K562 (cell line): ENCODE results near the gene MVP. TPM values are rescaled to one million over a fixed set of nuclear protein-coding genes. Genes with fewer than 3 reads are reported as not detected.

Experiments
- CAMTA2 ChIP-seq: fragments of 250-450 bp; sonication (Bioruptor Pico); conservative IDR thresholded peaks from 2 replicates; pipeline ENCODE4 v1.5.1; 2022
- CBFA2T3 ChIP-seq: fragments of 450-650 bp; IDR thresholded peaks from 2 replicates; pipeline ENCODE4 v1.6.1; 2017
- CBX5 ChIP-seq: IDR thresholded peaks from 2 replicates; pipeline ENCODE4 v1.6.1; 2014; ENCODE audit warnings: low read depth, borderline replicate concordance
- CHD1 ChIP-seq: fragments of 200-600 bp; sonication (generic); IDR thresholded peaks from one replicate; pipeline ENCODE4 v1.6.1; 2012; ENCODE audit warnings: mild to moderate bottlenecking, moderate library complexity, low read length, inconsistent platforms
- HEY1 ChIP-seq: fragments of 250-450 bp; sonication (Bioruptor Pico); IDR thresholded peaks from 2 replicates; pipeline ENCODE4 v1.5.0; 2020; ENCODE audit warnings: mild to moderate bottlenecking, moderate library complexity, borderline replicate concordance
- HMG20A ChIP-seq: fragments of 450-650 bp; formaldehyde crosslinking; conservative IDR thresholded peaks from 2 replicates; pipeline ENCODE4 v1.4.0; 2020; ENCODE audit warnings: mild to moderate bottlenecking, mixed read lengths
- MTF1 ChIP-seq: fragments of 250-450 bp; sonication (Bioruptor Pico); IDR thresholded peaks from 2 replicates; pipeline ENCODE4 v1.9.0; 2021; ENCODE audit warnings: moderate library complexity, mild to moderate bottlenecking, inconsistent platforms, borderline replicate concordance
- NFIC ChIP-seq: fragments of 450-650 bp; IDR thresholded peaks from 2 replicates; pipeline ENCODE4 v1.6.1; 2017; ENCODE audit warnings: mild to moderate bottlenecking, inconsistent platforms
- PRPF4 ChIP-seq: fragments of 200-400 bp; formaldehyde crosslinking; IDR thresholded peaks from one replicate; pipeline ENCODE4 v1.6.1; 2017; ENCODE audit warnings: low read length, low read depth, mild to moderate bottlenecking; ENCODE audit not compliant: insufficient read depth, poor library complexity, severe bottlenecking
- PURB ChIP-seq: sonication (generic); formaldehyde crosslinking; IDR thresholded peaks from 2 replicates; pipeline ENCODE4 v1.9.0; 2021; ENCODE audit warnings: low read depth, mild to moderate bottlenecking, missing genetic modification reagents
- RBBP5 ChIP-seq: fragments of 200-600 bp; sonication (generic); IDR thresholded peaks from 2 replicates; pipeline ENCODE4 v1.6.1; 2012; ENCODE audit warnings: borderline replicate concordance, mild to moderate bottlenecking, low read length, control low read depth, inconsistent platforms; ENCODE audit not compliant: insufficient read depth, poor library complexity, severe bottlenecking
- RBFOX2 ChIP-seq: fragments of 200-400 bp; formaldehyde crosslinking; IDR thresholded peaks from 2 replicates; pipeline ENCODE4 v1.6.1; 2017; ENCODE audit warnings: low read depth, mild to moderate bottlenecking, low read length, moderate library complexity
- SMC3 ChIP-seq: conservative IDR thresholded peaks from 2 replicates; pipeline ENCODE4 v1.6.1; 2011; ENCODE audit warnings: low read depth, low read length, improper control_type of control experiment; ENCODE audit not compliant: insufficient read depth
- SNIP1 ChIP-seq: fragments of 450-650 bp; IDR thresholded peaks from 2 replicates; pipeline ENCODE4 v1.7.1; 2017; ENCODE audit warnings: low read depth, mild to moderate bottlenecking
- THRAP3 ChIP-seq: fragments of 450-650 bp; IDR thresholded peaks from 2 replicates; pipeline ENCODE4 v1.6.1; 2016; ENCODE audit warnings: mild to moderate bottlenecking, inconsistent platforms, borderline replicate concordance
- ZFP36 ChIP-seq: fragments of 150-350 bp; IDR thresholded peaks from 2 replicates; pipeline ENCODE4 v1.6.1; 2018; ENCODE audit warnings: low read length, low read depth; ENCODE audit not compliant: partially characterized antibody
- ZFPM2 ChIP-seq: fragments of 250-450 bp; sonication (Bioruptor Pico); IDR thresholded peaks from 2 replicates; pipeline ENCODE4 v1.5.1; 2022; ENCODE audit warnings: mild to moderate bottlenecking
- ZKSCAN1 ChIP-seq: fragments of 150-350 bp; IDR thresholded peaks from 2 replicates; pipeline ENCODE4 v1.6.1; 2016; ENCODE audit warnings: low read depth, low read length
- ZNF384 ChIP-seq: IDR thresholded peaks from 2 replicates; pipeline ENCODE4 v1.6.1; 2012; ENCODE audit warnings: low read depth, low read length, improper control_type of control experiment
- ZNF551 ChIP-seq: fragments of 250-450 bp; sonication (Bioruptor Pico); IDR thresholded peaks from 2 replicates; pipeline ENCODE4 v1.5.0; 2021; ENCODE audit warnings: mild to moderate bottlenecking, moderate library complexity
- ZNF668 ChIP-seq: fragments of 250-450 bp; sonication (Bioruptor Pico); IDR thresholded peaks from 2 replicates; pipeline ENCODE4 v1.8.0; 2022; ENCODE audit warnings: mild to moderate bottlenecking, inconsistent platforms
- polyA plus RNA-seq, 8 experiments: library from polyadenylated mRNA; depleted of rRNA in 4 of 8; stranded (reverse) in 5 of 8; unstranded in 3 of 8; fragments of >200 nt; fragmentation: Nextera tagmentation in 2 of 8; fragmentation: Illumina TruSeq in 1 of 8; extraction: Ambion mirVana in 2 of 8; extraction: Trizol in 1 of 8; gene quantifications; 2 replicates each; pipeline versions ENCODE4 v1.2.1 to v1.2.3, GENCODE V29; 2011 to 2014; ENCODE audit warnings: inconsistent platforms in 1 of 8, missing spikeins in 1 of 8
- total RNA-seq, 7 experiments: library from RNA; depleted of rRNA in 6 of 7; stranded (reverse); fragments of >200 nt in 6 of 7; fragmentation: Illumina TruSeq in 2 of 7; extraction: Trizol in 2 of 7; gene quantifications; 2 replicates each; pipeline versions ENCODE4 v1.2.1 to v1.2.3, GENCODE V29; 2011 to 2021; ENCODE audit warnings: low replicate concordance in 1 of 7
- TF ChIP-seq, protein P1 (sequence below): fragments of 450-650 bp; IDR thresholded peaks from 2 replicates; pipeline ENCODE4 v1.6.1; 2017; ENCODE audit warnings: antibody characterized with exemption, mild to moderate bottlenecking
- TF ChIP-seq, protein P2 (sequence below): sonication (generic); formaldehyde crosslinking; IDR thresholded peaks from 2 replicates; pipeline ENCODE4 v1.8.0; 2022; ENCODE audit warnings: missing genetic modification reagents, mild to moderate bottlenecking, borderline replicate concordance

Gene MVP
- total and polyA plus RNA-seq, 9 of the 15 experiments (the other 6 are each of a cell fraction or from before 2014, with no cell fraction given) = 0.39 to 1.9 (median 0.76) TPM; not detected in 2

DNA sequence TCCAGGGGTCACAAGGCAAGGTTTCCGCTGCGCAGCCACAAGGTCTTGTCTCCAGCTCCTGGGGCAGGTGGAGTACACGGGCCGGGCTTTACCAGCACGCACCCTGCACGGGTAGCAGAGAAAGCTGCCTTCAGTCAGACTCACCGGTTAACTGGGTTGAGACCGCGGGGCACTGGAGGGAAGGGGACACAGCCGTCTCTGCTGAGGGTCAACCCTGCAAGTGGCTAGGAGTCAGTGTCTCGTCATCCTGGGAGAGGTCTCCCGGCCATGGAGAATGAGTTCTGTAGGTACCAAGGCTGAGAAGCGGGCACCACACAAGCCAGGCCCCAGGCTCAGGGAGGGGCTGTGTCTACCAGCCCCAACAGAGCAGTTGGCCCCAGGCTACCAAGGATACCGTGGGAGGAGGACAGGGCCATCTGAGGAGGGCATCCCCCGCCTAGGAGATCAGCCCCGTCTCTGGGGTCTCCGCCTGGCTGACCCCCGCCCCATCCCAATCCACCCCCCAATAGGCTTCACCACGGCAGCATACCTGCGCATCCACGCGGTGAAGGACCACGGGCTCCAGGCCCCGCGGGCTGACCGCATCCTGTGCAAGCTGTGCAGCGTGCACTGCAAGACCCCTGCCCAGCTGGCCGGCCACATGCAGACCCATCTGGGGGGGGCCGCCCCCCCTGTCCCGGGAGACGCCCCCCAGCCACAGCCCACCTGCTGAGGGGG lies 11.1 kb upstream of the MVP start (continued):
- no peak for TF ChIP-seq ZKSCAN1
- TF ChIP-seq THRAP3 = no peak
- TF ChIP-seq, protein P1, sequence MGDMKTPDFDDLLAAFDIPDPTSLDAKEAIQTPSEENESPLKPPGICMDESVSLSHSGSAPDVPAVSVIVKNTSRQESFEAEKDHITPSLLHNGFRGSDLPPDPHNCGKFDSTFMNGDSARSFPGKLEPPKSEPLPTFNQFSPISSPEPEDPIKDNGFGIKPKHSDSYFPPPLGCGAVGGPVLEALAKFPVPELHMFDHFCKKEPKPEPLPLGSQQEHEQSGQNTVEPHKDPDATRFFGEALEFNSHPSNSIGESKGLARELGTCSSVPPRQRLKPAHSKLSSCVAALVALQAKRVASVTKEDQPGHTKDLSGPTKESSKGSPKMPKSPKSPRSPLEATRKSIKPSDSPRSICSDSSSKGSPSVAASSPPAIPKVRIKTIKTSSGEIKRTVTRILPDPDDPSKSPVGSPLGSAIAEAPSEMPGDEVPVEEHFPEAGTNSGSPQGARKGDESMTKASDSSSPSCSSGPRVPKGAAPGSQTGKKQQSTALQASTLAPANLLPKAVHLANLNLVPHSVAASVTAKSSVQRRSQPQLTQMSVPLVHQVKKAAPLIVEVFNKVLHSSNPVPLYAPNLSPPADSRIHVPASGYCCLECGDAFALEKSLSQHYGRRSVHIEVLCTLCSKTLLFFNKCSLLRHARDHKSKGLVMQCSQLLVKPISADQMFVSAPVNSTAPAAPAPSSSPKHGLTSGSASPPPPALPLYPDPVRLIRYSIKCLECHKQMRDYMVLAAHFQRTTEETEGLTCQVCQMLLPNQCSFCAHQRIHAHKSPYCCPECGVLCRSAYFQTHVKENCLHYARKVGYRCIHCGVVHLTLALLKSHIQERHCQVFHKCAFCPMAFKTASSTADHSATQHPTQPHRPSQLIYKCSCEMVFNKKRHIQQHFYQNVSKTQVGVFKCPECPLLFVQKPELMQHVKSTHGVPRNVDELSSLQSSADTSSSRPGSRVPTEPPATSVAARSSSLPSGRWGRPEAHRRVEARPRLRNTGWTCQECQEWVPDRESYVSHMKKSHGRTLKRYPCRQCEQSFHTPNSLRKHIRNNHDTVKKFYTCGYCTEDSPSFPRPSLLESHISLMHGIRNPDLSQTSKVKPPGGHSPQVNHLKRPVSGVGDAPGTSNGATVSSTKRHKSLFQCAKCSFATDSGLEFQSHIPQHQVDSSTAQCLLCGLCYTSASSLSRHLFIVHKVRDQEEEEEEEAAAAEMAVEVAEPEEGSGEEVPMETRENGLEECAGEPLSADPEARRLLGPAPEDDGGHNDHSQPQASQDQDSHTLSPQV = no peak
- no peak for TF ChIP-seq PRPF4
- TF ChIP-seq ZNF551 (CRISPR knock-in tag) = no peak
- no peak for TF ChIP-seq ZNF384
- TF ChIP-seq ZNF668 = no peak
- TF ChIP-seq NFIC = no peak
- no peak for TF ChIP-seq SMC3
- no peak for TF ChIP-seq SNIP1
- TF ChIP-seq MTF1 (CRISPR knock-in tag) = no peak
- TF ChIP-seq CBX5 = no peak
- TF ChIP-seq ZFPM2 (CRISPR knock-in tag) = no peak
- TF ChIP-seq CAMTA2 (CRISPR knock-in tag) = no peak
- no peak for TF ChIP-seq ZFP36
- peak; percentile 44 for TF ChIP-seq RBBP5
- no peak for TF ChIP-seq HEY1
- no peak for TF ChIP-seq HMG20A
- no peak for TF ChIP-seq CBFA2T3
- TF ChIP-seq, protein P2, sequence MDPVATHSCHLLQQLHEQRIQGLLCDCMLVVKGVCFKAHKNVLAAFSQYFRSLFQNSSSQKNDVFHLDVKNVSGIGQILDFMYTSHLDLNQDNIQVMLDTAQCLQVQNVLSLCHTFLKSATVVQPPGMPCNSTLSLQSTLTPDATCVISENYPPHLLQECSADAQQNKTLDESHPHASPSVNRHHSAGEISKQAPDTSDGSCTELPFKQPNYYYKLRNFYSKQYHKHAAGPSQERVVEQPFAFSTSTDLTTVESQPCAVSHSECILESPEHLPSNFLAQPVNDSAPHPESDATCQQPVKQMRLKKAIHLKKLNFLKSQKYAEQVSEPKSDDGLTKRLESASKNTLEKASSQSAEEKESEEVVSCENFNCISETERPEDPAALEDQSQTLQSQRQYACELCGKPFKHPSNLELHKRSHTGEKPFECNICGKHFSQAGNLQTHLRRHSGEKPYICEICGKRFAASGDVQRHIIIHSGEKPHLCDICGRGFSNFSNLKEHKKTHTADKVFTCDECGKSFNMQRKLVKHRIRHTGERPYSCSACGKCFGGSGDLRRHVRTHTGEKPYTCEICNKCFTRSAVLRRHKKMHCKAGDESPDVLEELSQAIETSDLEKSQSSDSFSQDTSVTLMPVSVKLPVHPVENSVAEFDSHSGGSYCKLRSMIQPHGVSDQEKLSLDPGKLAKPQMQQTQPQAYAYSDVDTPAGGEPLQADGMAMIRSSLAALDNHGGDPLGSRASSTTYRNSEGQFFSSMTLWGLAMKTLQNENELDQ = no peak
- TF ChIP-seq CHD1 = peak; percentile 17
- peak; percentile 62 for TF ChIP-seq RBFOX2
- TF ChIP-seq PURB (CRISPR knock-in tag) = no peak
